Loucy (cell line): Measurements from ENCODE around the gene FAIM.

Experiments
- H2AFZ ChIP-seq: fragments of 200-600 bp; sonication (generic); 2 replicates; pipeline ENCODE4 v1.6.0; 2016; ENCODE audit warnings: antibody characterized with exemption, mild to moderate bottlenecking, low read length, moderate library complexity
- H3F3A ChIP-seq: fragments of 200-600 bp; 2 replicates; pipeline ENCODE4 v1.6.0; 2016; ENCODE audit warnings: antibody characterized with exemption, low read depth, mild to moderate bottlenecking
- H3K27me3 ChIP-seq: fragments of 200-600 bp; sonication (generic); 2 replicates; pipeline ENCODE4 v1.6.1; 2014; ENCODE audit warnings: low read length, mild to moderate bottlenecking; ENCODE audit not compliant: insufficient read depth, poor library complexity, severe bottlenecking
- H3K36me3 ChIP-seq: fragments of 200-600 bp; sonication (generic); 2 replicates; pipeline ENCODE4 v1.6.1; 2016; ENCODE audit warnings: low read length; ENCODE audit not compliant: insufficient read depth
- H3K4me1 ChIP-seq: fragments of 200-600 bp; sonication (generic); 2 replicates; pipeline ENCODE4 v1.5.1; 2014; ENCODE audit warnings: low read length, mild to moderate bottlenecking; ENCODE audit not compliant: insufficient read depth, poor library complexity, severe bottlenecking
- H3K4me2 ChIP-seq: fragments of 200-600 bp; sonication (generic); 2 replicates; pipeline ENCODE4 v1.6.0; 2014; ENCODE audit warnings: antibody characterized with exemption, low read length, low read depth, mild to moderate bottlenecking; ENCODE audit not compliant: poor library complexity, severe bottlenecking
- H3K4me3 ChIP-seq: fragments of 200-600 bp; sonication (generic); 2 replicates; pipeline ENCODE4 v1.5.1; 2014; ENCODE audit warnings: low read length, mild to moderate bottlenecking, mixed read lengths; ENCODE audit not compliant: poor library complexity, severe bottlenecking
- H3K79me2 ChIP-seq: fragments of 200-600 bp; sonication (generic); 2 replicates; pipeline ENCODE4 v1.6.1; 2014; ENCODE audit warnings: low read length; ENCODE audit not compliant: insufficient read depth
- H3K9ac ChIP-seq: fragments of 200-600 bp; sonication (generic); 2 replicates; pipeline ENCODE4 v1.6.0; 2014; ENCODE audit warnings: mild to moderate bottlenecking, low read depth, low read length, moderate library complexity; ENCODE audit not compliant: poor library complexity, severe bottlenecking
- H3K9me2 ChIP-seq: fragments of 200-600 bp; sonication (generic); replicated peaks from 2 replicates; pipeline ENCODE4 v1.6.1; 2016; ENCODE audit warnings: low read depth, low read length, mixed read lengths
- H3K9me3 ChIP-seq: fragments of 200-600 bp; sonication (generic); 2 replicates; pipeline ENCODE4 v1.6.1; 2014; ENCODE audit warnings: mild to moderate bottlenecking, antibody characterized with exemption, low read length, low read depth; ENCODE audit not compliant: insufficient read depth
- H4K20me1 ChIP-seq: fragments of 200-600 bp; sonication (generic); 2 replicates; pipeline ENCODE4 v1.6.0; 2014; ENCODE audit warnings: antibody characterized with exemption, low read length, mild to moderate bottlenecking; ENCODE audit not compliant: insufficient read depth, poor library complexity, severe bottlenecking
- EZH2phosphoT487 ChIP-seq: fragments of 200-600 bp; IDR thresholded peaks from 2 replicates; pipeline ENCODE4 v1.6.1; 2018; ENCODE audit warnings: antibody characterized with exemption, mild to moderate bottlenecking, moderate library complexity, borderline replicate concordance
- TF ChIP-seq, protein P1 (sequence below): fragments of 200-600 bp; sonication (generic); conservative IDR thresholded peaks from 2 replicates; pipeline ENCODE4 v1.5.1; 2014; ENCODE audit warnings: mild to moderate bottlenecking, antibody characterized with exemption, low read length

The FAIM gene

DNA sequence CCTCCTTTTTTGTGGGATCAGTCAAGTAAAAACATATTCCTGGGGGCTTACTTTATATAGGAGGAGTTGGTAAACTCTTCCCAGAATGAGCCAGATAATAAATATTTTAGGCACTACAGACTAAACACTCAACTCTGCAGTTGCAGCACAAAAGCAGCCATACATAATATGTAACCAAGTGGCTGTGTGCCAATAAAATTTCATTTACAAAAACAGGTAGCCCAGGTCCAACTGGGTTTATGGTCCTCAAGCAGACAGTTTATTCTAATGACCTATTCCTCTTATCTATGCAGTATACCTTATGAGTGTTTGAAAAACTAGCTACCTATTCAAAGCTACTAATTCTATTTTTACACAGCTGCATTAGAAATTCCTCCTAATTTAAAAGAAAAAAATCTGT lies 61.8 kb downstream of the FAIM start:
- no peak overlapping the region for H3K4me3 ChIP-seq
- H4K20me1 ChIP-seq = no peaks in the 10 kb centered on the region
- no peaks in the 10 kb centered on the region for H3K79me2 ChIP-seq
- H3F3A ChIP-seq = no peaks in the 10 kb centered on the region
- no peak overlapping the region for H2AFZ ChIP-seq
- H3K27me3 ChIP-seq = no peaks in the 10 kb centered on the region
- H3K4me1 ChIP-seq = peaks cover 4% of the 10 kb centered on the region
- no peaks in the 10 kb centered on the region for H3K9me2 ChIP-seq
- no peak for TF ChIP-seq EZH2phosphoT487
- TF ChIP-seq, protein P1, sequence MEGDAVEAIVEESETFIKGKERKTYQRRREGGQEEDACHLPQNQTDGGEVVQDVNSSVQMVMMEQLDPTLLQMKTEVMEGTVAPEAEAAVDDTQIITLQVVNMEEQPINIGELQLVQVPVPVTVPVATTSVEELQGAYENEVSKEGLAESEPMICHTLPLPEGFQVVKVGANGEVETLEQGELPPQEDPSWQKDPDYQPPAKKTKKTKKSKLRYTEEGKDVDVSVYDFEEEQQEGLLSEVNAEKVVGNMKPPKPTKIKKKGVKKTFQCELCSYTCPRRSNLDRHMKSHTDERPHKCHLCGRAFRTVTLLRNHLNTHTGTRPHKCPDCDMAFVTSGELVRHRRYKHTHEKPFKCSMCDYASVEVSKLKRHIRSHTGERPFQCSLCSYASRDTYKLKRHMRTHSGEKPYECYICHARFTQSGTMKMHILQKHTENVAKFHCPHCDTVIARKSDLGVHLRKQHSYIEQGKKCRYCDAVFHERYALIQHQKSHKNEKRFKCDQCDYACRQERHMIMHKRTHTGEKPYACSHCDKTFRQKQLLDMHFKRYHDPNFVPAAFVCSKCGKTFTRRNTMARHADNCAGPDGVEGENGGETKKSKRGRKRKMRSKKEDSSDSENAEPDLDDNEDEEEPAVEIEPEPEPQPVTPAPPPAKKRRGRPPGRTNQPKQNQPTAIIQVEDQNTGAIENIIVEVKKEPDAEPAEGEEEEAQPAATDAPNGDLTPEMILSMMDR = no peak
- H3K9ac ChIP-seq = no peak overlapping the region
- H3K36me3 ChIP-seq = peaks cover 32% of the 10 kb centered on the region
- no peak overlapping the region for H3K4me2 ChIP-seq
- no peaks in the 10 kb centered on the region; the same call in 1 of the 2 replicates for H3K9me3 ChIP-seq

DNA sequence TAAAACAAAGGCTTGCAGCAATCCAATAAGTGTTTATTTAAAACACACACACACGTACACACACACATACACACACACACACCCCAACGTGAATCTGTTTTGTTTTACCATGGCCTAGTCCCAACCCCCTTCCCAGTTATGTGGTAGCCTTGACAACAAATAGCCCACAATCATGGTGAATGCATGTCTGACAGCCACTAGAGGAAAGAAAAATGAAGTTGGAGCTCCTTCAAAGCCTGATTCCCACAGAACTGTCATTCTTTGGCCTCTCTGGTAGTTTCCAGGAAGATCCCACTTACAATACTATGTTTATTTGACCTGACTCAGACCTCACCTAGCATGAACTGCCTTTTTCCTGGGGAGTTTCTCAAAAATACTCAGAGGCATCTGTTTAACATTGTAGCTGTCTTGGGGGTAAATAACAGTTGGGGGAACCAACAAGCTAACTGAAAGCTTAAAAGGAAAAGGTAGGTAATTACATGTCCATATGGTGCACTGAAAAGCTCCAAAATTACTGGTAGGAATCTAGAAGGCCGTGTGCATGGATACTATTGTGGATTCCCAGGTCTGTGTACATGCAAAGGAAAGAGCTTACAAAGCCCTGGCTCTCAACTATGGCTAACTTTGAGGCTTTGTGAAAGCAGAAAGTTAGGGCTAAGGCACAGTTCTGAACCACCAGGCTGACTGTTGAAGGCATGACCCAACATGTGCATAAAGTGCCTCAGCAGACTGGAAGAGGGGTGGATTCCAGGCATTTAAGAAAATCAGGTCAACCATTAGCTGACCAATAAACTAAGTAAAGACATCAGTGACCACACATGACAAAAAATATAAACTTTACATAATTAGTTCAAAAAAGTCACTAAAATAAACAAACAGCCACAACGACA lies 65.3 kb downstream of the FAIM start:
- Histone ChIP-seq H3K36me3 (peaks cover 35% of the 10 kb centered on the region), H3K27me3 (no peaks in the 10 kb centered on the region)
- TF ChIP-seq, protein P1 = no peak
- TF ChIP-seq EZH2phosphoT487 = no peak

GRCh38 chr3:138675393-138675792 lies 66.8 kb downstream of the FAIM start:
- TF ChIP-seq, protein P1 = no peak
- no peak for TF ChIP-seq EZH2phosphoT487
- H3K36me3 ChIP-seq = peaks cover 34% of the 10 kb centered on the region
- H3K4me1 ChIP-seq = peaks cover 4% of the 10 kb centered on the region
- no peak overlapping the region for H3K4me2 ChIP-seq
- H3K9me3 ChIP-seq = peaks cover 12% of the 10 kb centered on the region; the same call in 1 of the 2 replicates
- no peak overlapping the region for H3K9ac ChIP-seq
- H3K4me3 ChIP-seq = no peak overlapping the region
- H3K9me2 ChIP-seq = no peaks in the 10 kb centered on the region
- H4K20me1 ChIP-seq = no peaks in the 10 kb centered on the region
- H2AFZ ChIP-seq = no peak overlapping the region
- H3F3A ChIP-seq = no peaks in the 10 kb centered on the region
- no peaks in the 10 kb centered on the region for H3K27me3 ChIP-seq
- H3K79me2 ChIP-seq = no peaks in the 10 kb centered on the region

More for the DNA sequence above, 65.3 kb downstream of the FAIM start:
- Histone ChIP-seq H3K4me3 (no peak overlapping the region), H2AFZ (no peak overlapping the region), H3K79me2 (no peaks in the 10 kb centered on the region), H4K20me1 (no peaks in the 10 kb centered on the region), H3F3A (no peaks in the 10 kb centered on the region), H3K9me3 (peaks cover 12% of the 10 kb centered on the region; the same call in 1 of the 2 replicates), H3K4me2 (no peak overlapping the region), H3K9me2 (no peaks in the 10 kb centered on the region), H3K9ac (no peak overlapping the region), H3K4me1 (peaks cover 4% of the 10 kb centered on the region)
